HG02588 (cell line): ENCODE measurements around the gene SIRPG.
"Not testable (repeated sequence)": the region's sequence is repeated elsewhere in the genome, so short reads cannot be mapped to it uniquely, and the experiment has no call there.

Source experiments
- ATAC-seq: cut with Tn5 transposase; IDR thresholded peaks from one replicate; pipeline ENCODE4 v1.9.1; 2021; ENCODE audit warnings: mild to moderate bottlenecking, moderate library complexity; ENCODE audit not compliant: unreplicated experiment

The SIRPG gene

DNA sequence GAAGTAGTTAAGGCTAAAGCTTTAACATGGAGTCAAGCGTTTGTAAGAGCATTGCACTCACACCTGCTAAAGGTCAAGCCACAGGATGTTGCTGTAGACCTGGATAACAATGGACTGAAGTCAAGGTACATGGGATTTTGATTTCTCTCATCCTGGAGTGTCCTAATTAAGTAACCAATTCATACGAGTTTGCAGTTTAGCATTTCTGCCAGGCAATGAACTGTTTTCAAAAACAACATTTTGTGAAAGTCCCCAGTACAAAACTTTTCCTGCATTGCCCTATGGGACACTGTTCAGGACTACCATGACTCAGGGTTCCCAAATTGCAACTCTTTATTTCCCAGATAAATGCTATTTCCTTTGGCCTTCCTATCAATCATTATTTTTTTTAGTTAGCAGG is 20.4 kb downstream of the SIRPG start:
- ATAC-seq, result no peak

DNA sequence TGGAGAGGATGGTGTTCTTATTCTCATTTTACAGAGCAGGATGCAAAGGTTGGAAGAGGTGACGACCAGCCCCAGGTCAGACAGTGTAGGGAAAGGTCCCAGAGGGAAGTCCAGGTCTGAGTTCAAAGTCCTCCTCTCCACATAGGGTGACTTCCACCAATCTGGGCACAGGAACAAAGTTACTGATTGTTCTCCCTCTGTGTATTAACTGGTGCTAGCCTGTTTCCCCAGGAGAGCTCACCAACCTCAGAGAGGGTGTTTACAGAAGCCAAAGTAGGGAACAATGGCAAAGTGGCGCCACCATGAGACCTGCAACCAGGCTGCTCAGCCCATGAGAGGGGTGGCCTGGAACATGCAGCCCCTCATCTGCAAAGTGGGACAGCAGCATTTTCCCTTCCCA is 21.0 kb downstream of the SIRPG start:
- ATAC-seq, result no peak

DNA sequence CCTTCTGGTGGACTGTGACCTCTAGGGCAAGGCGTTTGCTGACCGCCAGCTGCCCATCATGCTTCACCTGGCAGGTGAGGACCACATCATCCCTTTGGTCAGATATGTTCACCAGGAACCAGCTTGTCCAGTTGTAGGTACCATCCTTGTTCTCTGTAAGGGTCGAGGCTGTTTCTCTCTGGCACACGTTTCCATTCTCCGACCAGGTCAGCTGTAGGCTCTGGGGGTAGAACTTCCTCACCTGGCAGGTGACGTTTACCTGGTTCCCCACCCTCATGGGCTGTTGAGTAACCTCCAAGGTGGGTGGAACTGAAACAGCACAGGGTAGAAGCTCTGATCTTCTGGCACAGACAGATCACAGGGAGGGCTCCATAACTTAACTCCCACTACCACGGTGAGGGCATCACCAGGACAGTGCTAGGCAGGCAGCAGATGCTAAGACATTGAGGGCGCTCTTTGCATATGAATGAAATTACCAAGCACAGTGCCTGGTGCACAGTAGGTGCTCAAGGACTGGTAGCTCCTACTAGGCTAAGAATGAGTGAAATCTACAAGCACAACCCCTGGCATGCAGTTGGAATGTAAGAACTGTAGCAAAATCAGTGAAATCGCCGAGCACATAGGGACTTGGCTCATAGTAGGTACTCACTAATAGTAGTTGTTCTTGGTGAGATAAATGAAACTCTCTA is 22.1 kb downstream of the SIRPG start:
- no peak for ATAC-seq

DNA sequence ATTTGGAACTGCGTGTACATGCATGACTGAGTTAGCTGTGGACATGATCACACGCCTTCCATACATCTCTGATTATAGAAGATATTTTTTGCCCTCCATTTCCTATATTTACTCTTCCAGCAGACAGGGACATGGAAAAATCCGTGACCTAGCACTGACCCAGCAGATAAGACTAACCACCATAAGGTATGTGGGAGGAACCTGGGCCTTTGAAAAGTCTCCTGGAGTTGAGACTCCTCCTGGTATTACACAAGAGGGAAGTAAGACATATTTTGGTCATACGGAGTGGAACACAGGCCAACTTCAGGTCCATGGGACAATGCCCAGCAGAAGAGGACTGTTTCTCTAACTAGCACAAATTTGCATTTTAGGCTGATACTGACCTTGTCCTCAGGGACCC is 24.0 kb downstream of the SIRPG start:
- no peak for ATAC-seq

DNA sequence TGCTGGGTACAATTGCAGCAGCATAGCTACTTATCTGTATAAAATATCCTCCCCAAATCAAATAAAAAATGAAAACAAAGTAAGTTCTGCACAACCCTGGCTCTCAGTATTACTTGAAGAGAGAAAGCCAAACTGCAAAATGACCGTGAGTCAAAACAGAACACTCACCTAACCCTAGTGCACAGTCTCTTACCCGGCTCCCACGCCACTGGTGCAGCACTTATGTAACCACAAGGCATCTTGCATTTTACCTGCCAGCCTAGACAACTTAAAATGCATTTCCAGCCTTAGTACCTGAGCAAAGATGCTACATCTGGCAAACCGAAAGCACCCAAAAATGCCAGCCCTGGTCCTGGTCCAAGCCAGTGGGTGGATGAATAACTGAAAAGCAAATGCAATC is 25.4 kb downstream of the SIRPG start:
- ATAC-seq, result no peak

DNA sequence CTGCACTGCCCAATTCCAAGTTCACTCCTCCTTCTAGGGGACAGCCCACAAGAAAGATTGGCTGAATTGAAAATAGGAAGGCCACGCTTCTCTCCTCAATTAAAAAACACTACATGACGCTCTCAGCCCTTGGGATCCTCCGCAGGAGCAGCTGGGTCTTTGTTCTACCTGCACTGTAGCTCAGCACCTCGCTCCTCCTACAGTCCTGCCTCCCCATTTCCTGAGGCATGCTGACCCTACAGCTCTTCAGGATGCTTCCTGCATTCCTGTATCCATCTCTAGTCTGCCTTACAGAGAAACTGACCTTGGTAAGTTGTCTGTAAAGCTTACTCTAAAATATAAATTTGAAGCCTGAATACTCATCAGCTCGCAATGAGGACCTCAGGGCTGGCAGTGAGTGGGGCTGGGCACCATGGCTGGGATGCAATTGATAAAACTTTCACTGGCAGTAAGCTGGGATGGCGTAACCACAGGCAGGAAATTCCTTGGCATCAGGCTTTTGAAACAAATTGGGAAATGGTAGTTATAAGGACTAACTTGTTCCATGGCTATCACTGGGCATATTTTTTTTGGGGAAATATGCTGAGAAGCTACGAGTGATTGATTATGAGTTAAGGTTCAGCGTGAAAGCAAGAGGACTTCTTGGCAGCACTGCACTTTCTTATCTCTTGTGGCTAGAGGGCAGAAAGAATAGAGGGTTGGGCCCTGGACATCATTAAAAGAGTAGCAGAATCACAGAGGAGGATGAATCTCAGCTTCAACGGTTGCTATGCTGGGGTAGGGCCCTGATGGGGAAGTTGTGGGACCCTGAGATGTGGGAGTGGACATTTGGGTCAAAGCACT is 26.0 kb downstream of the SIRPG start:
- ATAC-seq, result no peak

DNA sequence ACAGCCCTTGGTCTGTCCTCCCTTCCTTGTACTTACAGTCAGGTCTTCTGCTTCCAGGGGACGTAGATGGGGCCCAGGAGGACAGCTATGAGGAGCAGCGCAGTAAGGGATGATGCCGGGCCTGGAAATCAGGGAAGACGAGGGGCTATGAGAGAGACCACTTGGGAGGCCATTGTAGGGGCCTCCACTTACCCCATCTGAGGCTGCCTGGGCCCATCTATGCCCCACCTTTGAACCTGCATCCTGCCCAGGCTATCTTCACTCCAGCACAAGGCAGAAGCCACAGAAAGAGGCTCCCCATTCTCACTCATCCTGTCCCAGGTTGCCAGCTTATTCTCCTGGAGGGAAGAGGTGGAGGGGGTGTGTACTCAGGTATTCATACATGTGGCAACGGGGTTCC is 27.4 kb downstream of the SIRPG start:
- no peak for ATAC-seq

DNA sequence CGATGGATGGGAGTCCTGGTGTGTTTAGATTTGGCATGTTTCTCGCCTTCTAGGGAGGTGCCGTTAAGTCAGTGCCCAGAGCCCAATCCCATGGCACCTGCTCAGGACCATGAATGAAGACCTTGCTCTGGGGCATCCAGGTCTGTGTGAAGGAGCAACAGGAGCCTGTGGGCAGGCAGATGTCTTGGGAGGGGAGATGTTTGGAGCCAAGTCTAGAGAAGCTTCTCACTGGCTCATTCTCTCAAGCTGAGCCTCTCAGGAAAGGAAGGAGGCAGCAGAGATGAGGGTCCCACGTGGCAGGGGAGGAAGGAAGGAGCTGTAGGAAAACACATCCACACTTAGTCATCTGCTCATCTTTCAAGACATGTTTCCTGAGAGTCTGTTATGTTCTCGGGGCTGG is 28.3 kb downstream of the SIRPG start:
- ATAC-seq, result no peak

DNA sequence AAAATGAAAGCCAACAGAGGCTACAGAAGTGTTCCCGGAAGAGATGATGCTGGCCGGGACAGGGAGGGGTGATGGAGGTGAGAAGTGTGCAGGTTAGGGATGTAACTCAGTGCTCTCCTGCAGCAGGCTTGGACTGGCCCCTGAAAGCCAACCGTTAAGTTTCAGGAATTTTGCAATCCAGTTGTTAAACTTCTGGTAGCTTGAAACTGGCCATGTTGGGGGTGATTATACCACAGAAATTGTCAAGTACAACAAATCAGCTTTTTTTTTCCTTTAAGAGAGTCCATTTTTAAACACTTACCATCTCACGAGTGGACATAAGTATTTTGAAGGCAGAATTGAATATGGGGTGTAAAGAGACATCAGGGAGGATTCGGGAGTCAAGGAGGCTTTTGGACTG is 29.0 kb downstream of the SIRPG start:
- no peak for ATAC-seq

DNA sequence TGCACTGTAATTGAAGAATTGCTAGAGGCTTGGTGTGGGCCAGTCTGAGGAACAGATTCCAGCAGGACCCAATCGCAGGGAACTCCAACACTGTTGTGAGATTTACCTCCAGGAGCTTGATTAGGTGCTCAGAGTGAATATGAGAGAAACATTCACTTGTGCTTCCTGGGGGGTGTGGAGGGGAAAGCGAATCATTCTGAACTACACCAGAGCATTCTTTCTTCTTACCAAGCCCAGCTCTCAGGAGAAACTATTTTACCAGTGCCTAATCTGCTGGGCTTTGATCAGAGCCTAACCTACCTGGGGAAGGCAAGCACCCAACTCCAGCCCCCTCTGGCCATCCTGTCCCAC is 30.4 kb downstream of the SIRPG start:
- no peak for ATAC-seq

DNA sequence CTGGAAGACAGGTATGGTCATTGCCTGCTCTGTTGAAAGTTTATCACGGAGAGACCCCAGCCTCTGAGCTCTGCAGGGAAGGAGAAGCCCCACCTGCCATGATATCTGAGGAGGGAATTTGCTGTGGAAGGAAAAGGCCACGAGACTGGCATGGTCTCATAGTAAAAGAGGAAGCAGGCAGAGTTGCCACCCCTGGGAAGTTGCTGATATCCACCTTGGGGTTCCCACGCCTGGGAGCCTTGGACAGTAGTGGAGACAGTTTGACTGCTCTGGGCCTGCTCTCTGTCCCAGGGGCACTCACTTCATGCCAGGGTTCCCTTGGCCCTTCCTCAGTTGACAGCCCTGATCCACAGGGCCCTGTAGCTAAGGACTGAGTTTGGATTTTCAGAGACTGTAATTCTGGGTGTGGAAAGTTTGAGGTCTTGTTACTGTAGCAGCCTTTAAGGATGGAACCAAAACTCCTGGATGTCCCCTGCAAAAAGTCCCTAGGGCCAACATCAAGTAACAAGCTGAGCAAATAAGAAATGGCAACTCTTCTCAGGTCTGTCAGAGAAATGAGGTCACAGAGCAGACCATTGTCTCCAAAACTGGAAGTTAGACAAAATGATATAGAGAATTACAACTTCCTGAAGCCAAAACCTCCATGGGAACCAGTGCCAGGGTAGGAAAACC is 30.9 kb downstream of the SIRPG start:
- no peak for ATAC-seq

DNA sequence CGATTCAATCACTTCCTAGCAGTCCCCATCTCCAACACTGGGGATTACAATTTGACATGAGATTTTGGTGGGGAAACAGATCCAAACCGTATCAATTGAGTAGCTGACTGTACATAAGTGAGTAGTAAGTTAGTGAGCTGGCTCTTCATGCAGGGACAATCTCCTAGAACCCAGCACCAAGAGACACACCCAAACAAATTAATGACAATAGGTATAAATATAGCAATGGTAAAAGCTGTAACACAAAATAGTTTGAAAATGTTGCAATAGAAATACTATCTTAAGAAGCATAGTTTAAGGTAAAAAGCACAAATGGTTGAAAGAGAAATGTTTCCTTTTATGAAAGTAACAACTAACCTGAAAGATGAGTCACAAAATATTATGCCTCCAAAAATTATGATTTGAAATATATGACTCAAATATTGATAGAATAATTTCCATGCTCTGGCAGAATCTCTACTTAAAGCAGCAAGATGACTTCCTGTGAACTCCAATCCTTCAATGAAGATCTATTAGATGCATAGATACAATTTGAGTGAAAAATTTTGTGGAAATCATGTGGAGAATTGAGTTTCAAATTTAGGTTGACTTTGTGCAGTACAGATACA is 32.4 kb downstream of the SIRPG start:
- no peak for ATAC-seq

DNA sequence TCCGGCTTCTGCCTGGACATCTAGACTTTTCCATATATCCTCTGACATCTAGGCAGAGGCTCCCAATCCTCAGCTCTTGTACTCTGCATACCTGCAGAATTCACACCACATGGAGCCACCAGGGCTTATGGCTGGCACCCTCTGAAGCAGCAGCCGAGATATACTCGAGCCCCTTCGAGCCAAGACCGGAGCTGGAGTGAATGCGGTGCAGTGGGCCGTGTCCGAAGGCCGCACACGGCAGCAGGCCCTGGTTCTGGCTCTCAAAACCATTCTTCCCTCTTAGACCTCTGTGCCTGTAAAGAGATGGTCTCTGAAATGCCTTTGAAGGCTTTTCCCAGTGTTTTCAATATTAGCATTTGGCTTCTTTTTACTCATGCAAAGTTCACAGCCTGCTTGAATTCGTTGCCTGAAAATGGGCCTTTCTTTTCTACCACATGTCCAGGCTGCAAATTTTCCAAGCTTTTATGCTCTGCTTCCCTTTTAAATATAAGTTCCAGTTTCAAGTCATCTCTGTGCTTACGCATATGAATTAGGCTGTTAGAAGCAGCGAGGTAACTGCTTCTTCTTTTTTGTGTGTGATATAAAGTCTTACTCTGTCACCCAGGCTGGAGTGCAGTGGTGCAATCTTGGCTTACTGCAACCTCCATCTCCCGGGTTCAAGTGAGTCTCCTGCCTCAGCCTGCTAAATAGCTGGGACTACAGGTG is 33.9 kb downstream of the SIRPG start:
- ATAC-seq, result no peak

DNA sequence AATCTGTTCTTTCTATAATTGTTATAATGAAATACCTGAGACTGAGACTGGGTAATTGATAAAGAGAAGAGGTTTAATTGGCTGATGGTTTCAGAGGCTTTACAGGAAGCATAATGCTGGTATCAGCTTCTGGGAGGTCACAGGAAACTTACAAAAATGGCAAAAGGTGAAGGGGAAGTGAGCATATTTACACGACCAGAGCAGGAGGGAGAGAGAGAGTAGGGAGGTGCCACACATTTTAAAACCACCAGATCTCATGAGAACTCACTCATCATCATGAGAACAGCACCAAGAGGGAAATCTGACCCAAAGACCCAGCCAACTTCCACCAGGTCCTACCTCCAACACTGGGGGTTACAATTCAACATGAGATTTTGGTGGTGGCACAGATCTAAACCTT is 35.1 kb downstream of the SIRPG start:
- no peak for ATAC-seq

DNA sequence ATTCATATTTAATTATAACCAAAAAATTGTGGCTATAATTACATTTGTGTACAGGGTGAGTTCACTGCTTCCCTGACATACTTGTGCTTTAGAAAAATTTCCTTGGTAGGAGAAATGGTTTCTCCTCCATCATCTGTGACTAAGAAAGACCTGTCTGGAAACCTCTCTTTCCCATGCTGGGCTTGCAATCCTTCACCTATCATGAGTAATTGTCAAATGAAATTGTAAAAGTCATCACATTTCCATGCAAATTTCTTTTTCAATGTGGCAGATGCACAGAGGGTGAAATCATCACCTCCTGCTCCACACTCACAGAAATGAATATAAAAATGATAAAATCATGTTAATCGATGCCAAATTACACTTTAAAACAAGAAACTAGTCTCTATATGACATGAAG is 36.3 kb downstream of the SIRPG start:
- ATAC-seq, result no peak

DNA sequence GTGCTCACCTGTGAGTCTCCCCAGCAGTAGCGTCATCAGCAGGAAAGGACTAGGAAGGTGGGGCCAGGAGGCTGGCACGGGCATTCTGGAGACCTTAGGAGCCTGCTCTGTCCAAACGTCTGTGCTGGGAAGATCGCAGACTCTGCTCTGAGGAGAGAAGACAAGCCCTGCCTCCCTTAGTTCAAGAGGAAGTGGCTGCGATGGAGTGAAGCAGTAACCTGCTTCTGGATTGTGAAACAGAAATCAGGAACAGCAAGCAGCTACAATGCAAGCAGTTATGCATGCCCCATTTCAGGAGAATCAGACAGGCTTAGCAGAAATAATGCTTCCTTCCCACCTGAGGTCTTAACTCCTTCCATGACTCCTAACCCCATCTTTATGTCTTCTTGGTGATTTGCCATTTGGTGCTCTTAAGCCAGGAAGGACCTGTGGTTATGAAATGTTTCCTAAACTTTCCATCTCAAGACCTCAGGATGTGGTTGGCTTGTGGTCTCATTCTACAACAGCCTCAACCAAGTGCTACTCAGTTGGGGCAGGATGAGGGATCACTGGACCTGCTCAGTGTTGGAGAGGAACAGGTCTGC is 37.6 kb downstream of the SIRPG start, which contains the start of gene SIRPB1:
TSS of gene SIRPB1 (minus strand) at position 149 of the 584 bp plus-strand sequence. CDS start at position 84, 65 bp downstream.
- ATAC-seq, result no peak

DNA sequence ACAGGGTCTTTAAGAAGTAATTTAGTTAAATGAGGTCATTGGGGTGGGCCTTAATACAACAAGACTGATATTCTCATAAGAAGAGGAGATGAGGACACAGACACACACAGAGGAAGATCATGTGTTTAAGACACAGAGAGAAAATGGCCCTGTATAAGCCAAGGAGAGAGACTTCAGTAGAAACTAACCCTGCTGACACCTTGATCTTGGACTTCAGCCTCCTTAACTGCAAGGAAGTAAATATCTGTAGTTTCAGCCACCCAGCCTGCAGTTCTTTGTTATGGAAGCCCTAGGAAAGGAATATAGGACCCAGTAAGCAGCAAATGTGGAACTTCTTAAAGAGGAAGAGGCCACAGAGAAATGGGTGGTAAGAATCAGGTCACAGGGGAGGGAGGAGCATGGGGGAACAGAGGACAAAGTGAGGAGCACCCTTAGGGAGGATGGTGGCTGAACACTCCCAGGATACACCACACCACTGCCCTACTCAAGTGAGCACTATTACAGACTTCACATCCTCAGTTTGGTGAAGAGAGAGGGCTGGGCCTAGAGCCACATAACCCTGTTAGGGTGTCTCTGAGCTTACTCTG is 38.5 kb downstream of the SIRPG start:
- ATAC-seq, result no peak

DNA sequence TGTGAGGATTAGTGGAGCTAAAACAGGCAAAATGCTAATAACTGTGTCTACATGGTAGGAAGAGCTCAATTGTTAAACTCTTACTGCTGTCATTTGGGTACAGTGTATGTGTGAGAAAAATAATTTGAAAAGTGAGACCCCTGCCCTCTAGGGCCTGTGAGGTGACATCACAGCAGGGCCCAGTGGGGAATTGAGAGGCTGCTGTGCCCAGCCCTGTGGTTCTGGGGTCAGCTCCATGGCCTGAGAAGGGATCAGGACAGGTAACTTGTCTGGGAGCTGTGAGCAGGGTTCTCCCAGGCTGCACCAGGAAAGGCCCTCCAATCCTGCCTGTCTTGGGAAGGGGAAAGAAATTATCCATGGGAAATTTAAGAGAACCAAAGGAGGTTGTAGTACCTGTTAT is 39.1 kb downstream of the SIRPG start:
- no peak for ATAC-seq

DNA sequence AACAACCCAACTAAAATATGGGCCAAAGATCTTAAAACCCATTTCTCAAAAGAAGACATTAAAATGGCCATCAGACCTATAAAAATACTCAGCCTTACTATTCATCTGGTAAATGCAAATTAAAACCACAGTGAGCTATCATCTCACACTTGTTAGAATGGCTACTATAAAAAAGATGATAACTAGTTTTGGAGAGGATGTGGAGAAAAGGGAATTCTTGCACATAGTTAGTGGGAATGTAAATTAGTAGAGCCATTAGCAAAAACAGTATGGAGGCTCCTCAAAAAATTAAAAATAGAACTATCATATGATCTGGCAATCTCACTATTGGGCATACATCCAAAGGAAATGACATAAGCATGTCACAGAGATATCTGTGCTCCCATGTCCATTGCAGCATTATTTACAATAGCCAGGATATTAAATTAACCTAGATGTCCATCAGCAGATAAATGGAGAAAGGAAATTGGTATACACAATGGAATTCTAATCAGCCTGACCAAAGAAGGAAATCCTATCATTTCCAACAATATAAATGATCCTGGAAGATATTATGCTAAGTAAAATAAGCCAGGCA is 40.6 kb downstream of the SIRPG start:
- no peak for ATAC-seq

DNA sequence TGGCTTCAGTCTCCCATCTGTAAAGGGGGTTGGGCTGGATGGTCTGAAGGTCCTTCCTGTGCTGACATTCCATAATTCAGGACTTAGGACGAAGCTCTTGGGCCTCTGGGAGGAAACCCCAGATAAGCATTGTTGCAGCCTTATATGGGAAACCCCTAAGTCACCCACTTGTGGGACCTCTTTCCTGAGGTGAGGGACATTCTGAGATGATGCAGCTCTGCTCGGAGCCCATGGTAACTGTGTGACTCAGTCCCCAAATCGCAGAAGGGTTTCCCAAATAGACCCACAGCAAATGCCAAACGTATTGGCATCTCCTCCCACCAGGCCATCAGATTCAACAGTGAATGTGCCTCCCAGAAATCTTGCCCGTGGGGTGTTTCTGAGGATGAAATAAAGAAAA is 47.2 kb downstream of the SIRPG start:
- ATAC-seq, result not testable (repeated sequence)
